OCI-LY1 (cell line): ENCODE measurements around the gene LRMDA.

ENCODE experiments used
- CTCF ChIP-seq: fragments of 200-600 bp; sonication (generic), shearing (Covaris generic); IDR thresholded peaks from 2 replicates; pipeline ENCODE4 v1.5.1; 2017; ENCODE audit warnings: mild to moderate bottlenecking, antibody characterized with exemption, low read length, moderate library complexity, mixed read lengths
- EZH2 ChIP-seq: fragments of 200-600 bp; sonication (generic), shearing (Covaris generic); IDR thresholded peaks from 2 replicates; pipeline ENCODE4 v1.8.0; 2017; ENCODE audit warnings: borderline replicate concordance, mixed run types, mild to moderate bottlenecking, antibody characterized with exemption, low read length, moderate library complexity, mixed read lengths

- no peak for TF ChIP-seq CTCF
- no peak for TF ChIP-seq EZH2
These were observed 589.2 kb downstream of the LRMDA start for GRCh38 chr10:76020630-76021029.
